GM12878 (cell line): ENCODE data around the gene SPAG17. TPM values are rescaled to one million over a fixed set of nuclear protein-coding genes. Genes with fewer than 3 reads are reported as not detected.

Experiments used
- ATAC-seq: fragments of 200-7000 bp; cut with Tn5 transposase; 3 replicates; pipeline ENCODE4 v1.9.1; 2020; ENCODE audit warnings: mild to moderate bottlenecking, moderate library complexity
- BruUV-seq: library from RNA; stranded (reverse); fragments of 400-500 nt; replicated peaks from 2 replicates; lab custom pipeline; 2021; lab: Mats Ljungman, UMichigan
- CTCF ChIA-PET: fragments of 300-600 bp; sonication (Branson Sonifier 250); formaldehyde crosslinking; extraction: SDS; loops from one replicate; lab custom pipeline; 2021; ENCODE audit warnings: inconsistent platforms; lab: Yijun Ruan, JAX
- POLR2A ChIA-PET: fragments of 350-600 bp; formaldehyde crosslinking; extraction: SDS; loops from one replicate; lab custom pipeline; 2021; ENCODE audit warnings: inconsistent platforms; lab: Charles Lee
- RAD21 ChIA-PET: fragments of 300-600 bp; sonication (Branson Sonifier 250); formaldehyde crosslinking; loops from one replicate; lab custom pipeline; 2023; ENCODE audit warnings: antibody characterized with exemption; ENCODE audit not compliant: unreplicated experiment; lab: Charles Lee
- SMC1A ChIA-PET: fragments of 300-600 bp; sonication (Branson Sonifier 250); formaldehyde crosslinking; loops from one replicate; lab custom pipeline; 2023; ENCODE audit not compliant: unreplicated experiment, uncharacterized antibody; lab: Charles Lee
- DNase-seq: peaks from one replicate; pipeline ENCODE4 v3.0.0-alpha.2; 2011; ENCODE audit warnings: low read depth, low spot score
- FAIRE-seq: peaks from 3 replicates; lab custom pipeline; 2011; peaks lifted over from hg19 to GRCh38; lab: Jason Lieb, UNC
- H2AFZ ChIP-seq: 2 replicates; pipeline ENCODE4 v1.6.0; 2011; ENCODE audit warnings: low read depth, low read length, control low read depth; ENCODE audit not compliant: control insufficient read depth
- H3K27ac ChIP-seq: 2 replicates; pipeline ENCODE4 v1.5.1; 2011; ENCODE audit warnings: control low read depth; ENCODE audit not compliant: control insufficient read depth, insufficient read depth
- H3K27me3 ChIP-seq, 2 experiments: replicated peaks in 1 of 2; 2 replicates each; pipeline versions ENCODE4 v1.6.0 to v1.6.1; 2011; ENCODE audit warnings: low read length in 1 of 2; ENCODE audit not compliant: control insufficient read depth in 2 of 2, insufficient read depth in 2 of 2
- H3K36me3 ChIP-seq, 2 experiments: 2 replicates each; pipeline ENCODE4 v1.5.1; 2011; ENCODE audit warnings: low read length in 1 of 2; ENCODE audit not compliant: control insufficient read depth in 2 of 2, insufficient read depth in 2 of 2
- H3K4me1 ChIP-seq: 2 replicates; pipeline ENCODE4 v1.6.1; 2011; ENCODE audit warnings: mild to moderate bottlenecking, low read length, moderate library complexity, mixed read lengths; ENCODE audit not compliant: control insufficient read depth, insufficient read depth
- H3K4me2 ChIP-seq: 2 replicates; pipeline ENCODE4 v1.6.0; 2011; ENCODE audit warnings: control low read depth; ENCODE audit not compliant: control insufficient read depth, insufficient read depth
- H3K4me3 ChIP-seq: fragments of 200-600 bp; sonication (generic); 2 replicates; pipeline ENCODE4 v1.5.1; 2016
- H3K79me2 ChIP-seq: 2 replicates; pipeline ENCODE4 v1.6.0; 2011; ENCODE audit warnings: low read length; ENCODE audit not compliant: control insufficient read depth, insufficient read depth
- H3K9ac ChIP-seq: 2 replicates; pipeline ENCODE4 v1.8.0; 2011; ENCODE audit warnings: low read length, control low read depth, mixed read lengths; ENCODE audit not compliant: control insufficient read depth, insufficient read depth
- H3K9me3 ChIP-seq: replicated peaks from 3 replicates; pipeline ENCODE4 v1.5.1; 2011; ENCODE audit warnings: mild to moderate bottlenecking, low read length; ENCODE audit not compliant: control insufficient read depth, insufficient read depth
- H4K20me1 ChIP-seq: 2 replicates; pipeline ENCODE4 v1.6.0; 2011; ENCODE audit not compliant: control insufficient read depth, insufficient read depth
- EGR1 ChIP-seq, 2 experiments: IDR thresholded peaks; 1 replicate in 1 of 2; 2 replicates in 1 of 2; pipeline ENCODE4 v1.6.1; 2011 to 2012; ENCODE audit warnings: low read depth in 2 of 2, low read length in 2 of 2, borderline replicate concordance in 1 of 2, mild to moderate bottlenecking in 1 of 2, moderate library complexity in 1 of 2
- KDM1A ChIP-seq: fragments of 200-600 bp; sonication (generic); IDR thresholded peaks from 2 replicates; pipeline ENCODE4 v1.6.1; 2016; ENCODE audit warnings: borderline replicate concordance
- LARP7 ChIP-seq: fragments of 450-650 bp; IDR thresholded peaks from 2 replicates; pipeline ENCODE4 v1.6.1; 2017; ENCODE audit warnings: mild to moderate bottlenecking
- MAX ChIP-seq: IDR thresholded peaks from 2 replicates; pipeline ENCODE4 v1.6.1; 2012; ENCODE audit warnings: low read depth, low read length, improper control_type of control experiment
- MEF2A ChIP-seq: IDR thresholded peaks from 2 replicates; pipeline ENCODE4 v1.6.1; 2011; ENCODE audit warnings: low read depth, mild to moderate bottlenecking, low read length, moderate library complexity; ENCODE audit not compliant: insufficient read depth
- SREBF2 ChIP-seq: IDR thresholded peaks from 2 replicates; pipeline ENCODE4 v1.6.1; 2012; ENCODE audit warnings: mild to moderate bottlenecking, low read length
- TARDBP ChIP-seq: IDR thresholded peaks from 2 replicates; pipeline ENCODE4 v1.6.1; 2016; ENCODE audit warnings: borderline replicate concordance
- ZBTB4 ChIP-seq: fragments of 450-650 bp; formaldehyde crosslinking; IDR thresholded peaks from 2 replicates; pipeline ENCODE4 v1.4.0; 2022; ENCODE audit warnings: mild to moderate bottlenecking, moderate library complexity
- ZBTB40 ChIP-seq: fragments of 450-650 bp; IDR thresholded peaks from 2 replicates; pipeline ENCODE4 v1.6.1; 2016; ENCODE audit warnings: mild to moderate bottlenecking, moderate library complexity, borderline replicate concordance
- ZNF274 ChIP-seq: IDR thresholded peaks from one replicate; pipeline ENCODE4 v1.8.0; 2011; ENCODE audit not compliant: insufficient read length, insufficient read depth
- ZNF384 ChIP-seq: IDR thresholded peaks from 2 replicates; pipeline ENCODE4 v1.6.1; 2012; ENCODE audit warnings: low read depth, mild to moderate bottlenecking, low read length, improper control_type of control experiment, borderline replicate concordance
- in situ Hi-C: fragments of 300-500 bp; cut with MboI; formaldehyde crosslinking; loops from 9 replicates; pipeline ENCODE4 v1.14.3; 2018; ENCODE audit warnings: mixed read lengths
- intact Hi-C: fragments of 100-400 bp; cut with micrococcal nuclease; formaldehyde crosslinking; loops from one replicate; pipeline ENCODE4 v1.14.2; 2022; ENCODE audit not compliant: unreplicated experiment
- polyA plus RNA-seq, 11 experiments: library from polyadenylated mRNA; depleted of rRNA in 4 of 11; unstranded in 6 of 11; stranded (reverse) in 5 of 11; fragments of >200 nt; fragmentation: Nextera tagmentation in 4 of 11; fragmentation: Illumina TruSeq in 1 of 11; extraction: Ambion mirVana in 4 of 11; extraction: Trizol in 1 of 11; gene quantifications; 1 replicate in 1 of 11; 2 replicates in 10 of 11; pipeline versions ENCODE4 v1.2.1 to v1.2.3, GENCODE V29; 2011 to 2016; ENCODE audit warnings: inconsistent platforms in 2 of 11, missing spikeins in 2 of 11, low read depth in 1 of 11
- total RNA-seq, 4 experiments: library from RNA; depleted of rRNA in 3 of 4; stranded (reverse); fragments of >200 nt in 3 of 4; fragmentation: Illumina TruSeq in 1 of 4; extraction: Trizol in 1 of 4; gene quantifications; 2 replicates each; pipeline versions ENCODE4 v1.2.1 to v1.2.3, GENCODE V29; 2013 to 2021

The SPAG17 gene
- total and polyA plus RNA-seq, 10 of the 15 experiments (the other 5 are each of a cell fraction or from before 2014, with no cell fraction given) = 0.02 to 0.16 (median 0.03) TPM; not detected in 7

- TF ChIP-seq EGR1 (IDR thresholded peaks at IDR 0.05; ENCODE audit: borderline replicate concordance in 1 of 2, low read depth in 2 of 2, low read length in 2 of 2) (no peak), TARDBP (no peak), MEF2A (no peak), ZNF274 (no peak), SREBF2 (no peak)
Measured at GRCh38 chr1:118097622-118098348, 87.2 kb downstream of the SPAG17 start (continued).

- TF ChIP-seq ZBTB4 (CRISPR knock-in tag) (no peak), ZBTB40 (no peak), MEF2A (no peak), LARP7 (no peak), MAX (no peak), ZNF384 (no peak), KDM1A (no peak)
- TF ChIP-seq, all 136 proteins: peak for 0
- Histone ChIP-seq H4K20me1 (no peaks in the 10 kb centered on the region), H2AFZ (no peak overlapping the region), H3K4me1 (no peaks in the 10 kb centered on the region), H3K27me3 (no peaks in the 10 kb centered on the region), H3K9me3 (no peaks in the 10 kb centered on the region; the same call in 2 of the 3 replicates), H3K79me2 (no peaks in the 10 kb centered on the region), H3K9ac (no peak overlapping the region), H3K27ac (no peak overlapping the region), H3K36me3 (no peaks in the 10 kb centered on the region), H3K4me2 (no peak overlapping the region), H3K4me3 (no peak overlapping the region)
- SMC1A ChIA-PET = no interaction called here
- ATAC-seq = no peak
- no TSS peak for BruUV-seq
- DNase-seq = no peak
- in situ Hi-C loops = no loop called here
- POLR2A ChIA-PET = no interaction called here
- no peak for FAIRE-seq
- RAD21 ChIA-PET = no interaction called here
- intact Hi-C loops = no loop called here
- CTCF ChIA-PET = no interaction called here
Measured at GRCh38 chr1:118093017-118093416, 92.0 kb downstream of the SPAG17 start.
